ENCODE results near the gene STARD13.
"Not testable (repeated sequence)": the region's sequence is repeated elsewhere in the genome, so short reads cannot be mapped to it uniquely, and the experiment has no call there.

STARD13 gene

GRCh38 chr13:33251131-33251661 is 34.4 kb downstream of the STARD13 start:
- DNase-seq (ENCODE audit: low spot score): peak; percentile 69

DNA sequence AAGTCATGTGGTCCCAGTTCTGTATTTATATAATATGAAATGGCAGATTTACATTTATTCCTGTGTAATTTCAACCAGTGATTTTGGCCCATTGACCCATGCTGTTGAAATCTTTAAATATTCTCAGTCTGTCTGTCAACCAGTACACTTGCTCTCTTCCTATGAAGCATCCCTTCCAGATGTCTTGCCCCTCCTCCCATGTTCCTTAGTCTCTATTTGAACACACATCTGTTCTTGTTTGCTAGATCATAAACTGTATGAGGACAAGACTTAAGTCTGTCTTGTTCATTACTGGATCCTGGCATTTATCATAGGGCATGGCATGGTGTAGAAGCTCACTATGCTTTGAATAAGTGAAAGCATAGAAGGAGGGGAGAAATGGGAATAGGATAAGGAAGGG is 34.9 kb downstream of the STARD13 start:
- DNase-seq (ENCODE audit: low spot score): no peak

DNA sequence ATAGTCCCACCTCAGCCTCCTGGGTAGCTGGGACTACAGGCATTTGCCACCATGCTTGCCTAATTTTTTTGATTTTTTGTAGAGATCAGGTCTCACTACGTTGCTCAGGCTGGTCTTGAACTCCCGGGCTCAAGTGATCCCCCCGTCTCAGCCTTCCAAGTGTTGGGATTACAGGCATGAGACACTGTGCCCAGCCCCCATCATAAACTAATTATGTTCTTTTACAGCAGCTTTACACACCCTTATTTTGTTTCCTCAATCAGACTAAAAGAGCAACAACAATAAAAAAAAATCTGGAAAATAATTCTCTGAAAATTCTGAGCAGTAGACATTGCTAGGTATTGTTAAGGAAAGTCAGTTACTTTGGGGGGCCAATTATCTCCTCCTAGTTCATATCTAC is 35.7 kb downstream of the STARD13 start:
- DNase-seq (ENCODE audit: low spot score): no peak

DNA sequence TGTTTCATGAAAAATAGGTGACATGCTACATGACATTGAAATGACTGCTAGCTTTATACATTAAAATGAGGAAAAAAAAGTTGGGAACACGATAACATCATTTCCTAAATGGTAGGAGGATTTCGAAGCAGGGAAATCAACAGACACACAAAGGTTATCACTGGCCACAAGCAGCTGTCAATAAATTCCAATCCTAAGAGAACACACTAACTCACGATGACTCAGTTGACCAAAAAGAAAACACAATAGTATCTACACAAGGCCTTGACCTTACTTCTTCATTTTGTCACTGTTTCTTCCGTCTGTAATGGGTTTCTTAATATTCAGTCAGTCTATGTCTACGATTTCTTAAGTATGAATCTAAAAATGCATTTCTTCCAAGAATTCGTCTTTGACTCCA is 36.5 kb downstream of the STARD13 start:
- DNase-seq (ENCODE audit: low spot score): no peak

DNA sequence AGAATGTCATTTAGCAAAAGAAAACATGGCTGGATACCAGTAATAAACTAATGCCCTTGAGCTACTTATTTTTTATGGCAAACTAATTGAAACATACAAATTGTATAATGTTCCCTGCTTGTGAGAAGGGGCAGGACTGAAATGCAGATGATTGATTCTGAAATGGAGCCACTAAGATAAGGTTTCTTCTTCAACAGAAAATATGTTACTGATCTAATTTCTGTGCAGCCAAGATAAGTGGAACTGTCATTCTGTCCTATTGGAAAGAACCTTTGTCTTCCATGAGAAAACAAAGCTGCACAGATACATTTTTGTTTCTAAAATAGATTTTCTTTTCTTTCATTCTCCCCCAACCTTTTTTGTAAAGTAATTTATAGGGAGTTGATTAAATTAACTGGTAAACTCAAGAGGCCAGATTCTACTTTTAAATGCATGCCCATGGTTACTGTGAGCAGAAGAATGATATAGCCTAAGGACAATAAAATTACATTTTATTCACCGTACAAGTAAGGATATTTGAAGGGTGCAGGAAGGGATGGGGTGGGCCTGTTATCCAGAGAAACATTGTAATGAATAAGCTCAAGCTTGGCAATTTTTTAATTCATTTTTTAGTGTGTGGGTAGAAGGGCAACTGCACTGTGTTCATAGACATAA is 39.9 kb downstream of the STARD13 start:
- DNase-seq (ENCODE audit: low spot score): no peak

DNA sequence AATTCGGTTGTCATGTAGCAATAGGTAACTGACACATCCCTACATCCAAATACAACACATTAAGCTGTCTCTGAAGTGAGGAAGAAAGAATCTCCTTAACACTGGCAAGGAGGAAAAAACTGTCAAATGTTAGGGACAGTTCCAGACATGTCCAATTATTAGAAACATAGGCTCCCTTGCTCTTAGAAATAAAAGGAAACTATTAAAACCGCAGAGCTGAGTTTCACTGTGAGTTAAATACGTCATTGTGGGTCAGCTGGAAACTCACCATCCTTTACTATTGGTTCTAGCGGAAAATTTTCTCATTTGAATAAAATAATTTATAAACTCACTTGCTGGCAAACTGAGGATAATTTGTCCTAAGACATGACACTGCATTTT is 40.7 kb downstream of the STARD13 start:
- no peak for DNase-seq (ENCODE audit: low spot score)

DNA sequence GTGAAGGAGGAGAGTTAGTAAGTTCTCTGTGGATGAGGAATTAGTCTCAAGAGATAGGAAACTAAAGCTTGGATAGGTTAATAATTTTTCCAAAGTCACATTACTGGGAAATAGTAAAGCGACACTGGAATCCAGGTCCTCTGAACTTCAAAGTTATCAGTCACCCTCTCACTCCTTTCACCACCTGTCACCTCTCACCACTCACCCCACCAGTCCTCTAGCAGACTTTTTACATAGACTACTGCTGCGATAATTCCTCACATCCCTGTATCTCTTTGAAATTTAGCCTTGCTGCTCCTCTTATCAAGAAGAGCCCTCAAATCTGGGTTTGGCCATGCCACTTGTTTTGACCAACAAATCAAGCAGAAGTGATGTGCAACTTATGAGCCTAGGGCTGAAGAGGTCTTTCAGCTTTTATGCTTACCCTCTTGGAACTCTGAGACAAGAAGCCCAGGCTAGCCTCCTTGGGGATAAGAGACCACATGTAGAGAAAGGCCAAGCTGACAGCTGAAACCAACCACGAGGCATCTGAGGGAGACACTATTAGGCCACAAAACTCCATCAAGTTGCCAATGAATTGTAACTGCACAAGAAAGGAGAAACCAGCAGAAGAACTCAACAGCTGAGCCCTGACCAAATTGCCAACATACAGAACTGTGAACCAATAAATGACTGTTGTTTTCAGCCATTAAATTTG is 41.2 kb downstream of the STARD13 start:
- no peak for DNase-seq (ENCODE audit: low spot score)

DNA sequence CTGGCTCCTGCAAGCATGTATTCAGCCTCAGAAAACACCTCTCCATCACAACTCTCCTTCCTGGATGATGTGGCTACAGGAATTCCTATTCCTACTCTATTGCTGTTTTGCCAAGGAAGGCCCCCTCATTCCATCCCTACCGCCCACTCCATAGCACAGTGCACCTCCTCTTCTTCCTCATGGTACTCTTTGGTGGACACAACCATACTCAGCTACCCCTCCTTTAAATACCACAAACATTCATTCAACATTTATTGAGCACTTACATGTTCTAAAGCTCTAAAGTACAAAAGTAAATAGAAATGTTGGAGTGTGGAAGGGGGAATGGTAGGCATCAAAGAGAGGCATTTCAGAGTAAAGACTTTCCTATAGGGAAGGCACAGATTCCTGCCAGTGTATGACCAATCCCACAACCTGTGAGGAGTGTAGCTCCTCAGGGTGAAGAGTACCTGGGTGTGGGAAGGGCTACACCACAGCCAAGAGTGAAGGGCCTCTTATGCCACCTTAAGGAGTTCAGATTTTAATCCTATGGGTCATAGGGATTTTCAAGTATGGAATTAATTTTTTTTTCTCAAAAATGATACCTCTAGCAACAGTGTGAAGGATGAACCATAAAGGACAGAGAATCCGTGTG is 42.5 kb downstream of the STARD13 start:
- no peak for DNase-seq (ENCODE audit: low spot score)

GRCh38 chr13:33242372-33242771 is 43.2 kb downstream of the STARD13 start:
- DNase-seq (ENCODE audit: low spot score): not testable (repeated sequence)

DNA sequence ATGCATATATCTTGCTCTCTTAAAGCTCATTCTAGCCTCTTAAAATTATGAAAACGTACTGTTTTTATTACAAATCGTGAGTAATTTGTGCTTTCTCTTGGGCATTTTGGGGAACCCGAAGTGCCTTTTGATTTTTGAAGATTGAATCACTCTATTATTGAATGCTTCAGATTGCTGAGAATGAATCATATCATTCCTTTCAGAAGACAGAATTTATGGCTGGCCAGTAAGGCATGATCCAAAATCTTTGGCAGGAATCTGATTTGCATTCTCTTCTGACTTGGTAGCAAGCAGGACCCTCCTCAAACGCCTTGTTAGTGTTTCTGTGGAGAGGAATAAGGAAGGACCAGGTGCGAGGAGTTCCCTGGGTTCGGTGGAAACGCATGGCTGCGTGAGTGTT is 49.5 kb downstream of the STARD13 start:
- DNase-seq (ENCODE audit: low spot score): no peak

DNA sequence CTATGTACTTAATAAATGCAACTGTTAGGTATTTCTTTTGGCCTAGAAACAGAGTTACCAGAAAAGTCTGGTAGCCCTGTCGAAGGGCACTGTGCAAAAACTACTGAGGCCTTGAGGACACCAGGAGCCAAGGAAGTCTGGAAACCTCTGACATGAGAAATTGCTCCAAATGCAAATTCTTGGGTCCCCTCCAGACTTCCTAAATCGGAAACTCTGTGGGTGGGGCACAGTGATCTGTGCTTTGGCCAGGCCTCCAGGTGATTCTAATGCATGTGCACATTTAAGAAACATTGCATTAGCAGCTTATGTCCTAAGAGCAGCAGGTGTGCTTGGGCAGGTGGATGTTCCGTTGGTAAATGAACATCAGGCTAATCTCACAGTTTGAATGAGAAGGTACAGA is 50.0 kb downstream of the STARD13 start:
- no peak for DNase-seq (ENCODE audit: low spot score)

DNA sequence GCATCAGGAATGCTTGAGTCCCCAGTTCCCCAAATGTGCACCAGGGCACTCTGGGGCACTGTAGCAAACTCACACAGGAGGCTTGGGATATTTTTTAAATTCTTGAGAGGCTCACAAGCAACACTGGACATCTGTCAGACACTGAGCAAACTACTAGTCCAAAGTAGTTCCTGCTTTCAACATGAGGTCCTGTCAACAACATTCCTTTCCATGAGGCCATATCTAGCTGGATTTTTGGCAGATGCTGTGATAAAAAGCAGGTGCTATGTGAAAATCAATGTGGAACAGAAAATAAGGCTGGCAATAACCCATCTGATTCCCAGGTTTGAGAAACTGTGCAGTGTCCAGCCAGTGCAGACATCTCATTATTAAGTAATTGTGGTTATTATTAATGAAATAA is 50.5 kb downstream of the STARD13 start:
- DNase-seq (ENCODE audit: low spot score): no peak

DNA sequence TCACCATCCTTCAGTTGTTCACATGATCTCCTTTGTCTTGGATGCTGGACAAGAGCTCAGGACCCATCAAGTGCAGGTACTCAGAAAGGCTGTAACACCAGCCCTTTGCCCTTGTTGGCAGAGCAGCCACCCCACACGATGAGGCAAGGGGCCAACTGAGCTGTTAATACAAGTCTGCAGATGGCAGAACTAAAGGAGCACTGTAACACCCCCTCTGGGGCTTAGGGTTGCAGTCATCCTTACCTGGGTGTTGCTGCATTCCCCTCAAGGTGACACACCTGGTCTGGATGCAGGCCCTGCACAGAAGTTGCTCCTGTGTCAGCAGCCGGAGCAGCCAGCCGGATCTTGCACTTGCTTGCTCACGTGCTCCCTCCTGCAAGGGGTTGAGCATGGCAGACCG is 52.0 kb downstream of the STARD13 start:
- DNase-seq (ENCODE audit: low spot score): no peak

GRCh38 chr13:33232883-33233282 is 52.7 kb downstream of the STARD13 start:
- DNase-seq (ENCODE audit: low spot score): no peak

- no peak for DNase-seq (ENCODE audit: low spot score)
These were observed 54.2 kb downstream of the STARD13 start for GRCh38 chr13:33231339-33231738.

- DNase-seq (ENCODE audit: low spot score): peak; percentile 26
These were observed 55.2 kb downstream of the STARD13 start for GRCh38 chr13:33230178-33230881.

GRCh38 chr13:33229446-33230177 is 55.9 kb downstream of the STARD13 start:
- DNase-seq (ENCODE audit: low spot score): peak; percentile 93

- peak; percentile 86 for DNase-seq (ENCODE audit: low spot score)
These were observed 56.7 kb downstream of the STARD13 start for GRCh38 chr13:33228648-33229445.

- no peak for DNase-seq (ENCODE audit: low spot score)
These were observed 57.5 kb downstream of the STARD13 start for GRCh38 chr13:33227927-33228647.

DNA sequence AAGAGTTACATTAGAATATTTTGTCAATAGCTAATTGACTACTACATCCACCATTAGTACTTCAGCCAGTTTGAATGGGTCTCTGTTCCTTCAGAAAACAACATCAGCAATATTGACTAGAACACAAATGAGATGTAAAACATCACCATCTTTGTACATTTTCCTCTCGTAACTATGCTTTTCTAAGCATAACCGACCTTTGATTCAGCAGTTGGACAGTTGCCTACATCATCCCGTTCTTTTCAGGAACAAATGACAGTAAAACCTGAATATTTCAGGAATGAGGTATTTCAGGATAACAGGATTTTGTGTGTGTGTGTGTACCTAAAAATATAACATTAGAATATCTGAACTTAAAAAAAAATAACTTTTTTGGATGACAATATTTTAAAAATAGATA is 60.9 kb downstream of the STARD13 start:
- DNase-seq (ENCODE audit: low spot score): no peak

Measured in pons (tissue), 1 donor.